HG03196 (cell line): Measurements from ENCODE around the gene PCBP3.
"Not testable (repeated sequence)": the region's sequence is repeated elsewhere in the genome, so short reads cannot be mapped to it uniquely, and the experiment has no call there.

ENCODE experiments used
- ATAC-seq: cut with Tn5 transposase; IDR thresholded peaks from one replicate; pipeline ENCODE4 v1.9.1; 2021; ENCODE audit not compliant: unreplicated experiment

Gene PCBP3

GRCh38 chr21:45952974-45953373 lies 309.4 kb downstream of the PCBP3 start:
- ATAC-seq = no peak

- no peak for ATAC-seq
These were observed 310.7 kb downstream of the PCBP3 start for GRCh38 chr21:45954261-45954660.

DNA sequence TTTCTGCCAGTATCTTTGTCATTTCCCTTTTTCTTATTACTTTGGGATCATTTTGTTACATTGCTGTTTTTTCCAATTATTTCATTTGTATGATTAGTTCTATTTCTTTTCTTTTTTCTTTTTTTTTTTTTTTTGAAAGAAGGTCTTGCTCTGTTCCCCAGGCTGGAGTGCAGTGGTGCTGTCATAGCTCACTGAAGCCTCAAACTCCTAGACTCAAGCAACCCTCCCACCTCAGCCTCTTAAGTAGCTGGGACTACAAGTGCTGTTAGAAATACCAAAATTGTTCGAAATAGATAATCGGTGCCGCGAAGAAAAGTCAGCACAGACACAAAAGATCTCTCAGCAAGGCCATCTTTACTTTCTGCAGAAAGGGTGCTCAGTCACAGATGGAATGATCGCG lies 311.4 kb downstream of the PCBP3 start:
- no peak for ATAC-seq

DNA sequence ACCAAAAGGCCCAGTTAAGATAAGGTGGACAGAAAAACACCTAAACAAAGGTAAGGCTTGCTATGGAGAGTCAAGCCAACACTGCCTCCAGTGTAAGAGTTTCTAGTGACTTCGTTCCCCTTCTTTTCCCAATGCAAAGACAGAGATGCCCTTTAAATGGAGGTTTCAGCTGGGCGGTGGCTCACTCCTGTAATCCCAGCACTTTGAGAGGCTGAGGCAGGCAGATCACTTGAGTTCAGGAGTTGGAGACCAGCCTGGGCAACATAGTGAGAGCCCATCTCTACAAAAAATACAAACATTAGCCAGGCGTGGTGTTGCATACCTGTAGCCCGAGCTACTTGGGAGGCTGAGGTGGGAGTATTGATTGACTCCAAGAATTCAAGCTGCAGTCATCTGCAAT lies 314.0 kb downstream of the PCBP3 start:
- ATAC-seq = no peak

DNA sequence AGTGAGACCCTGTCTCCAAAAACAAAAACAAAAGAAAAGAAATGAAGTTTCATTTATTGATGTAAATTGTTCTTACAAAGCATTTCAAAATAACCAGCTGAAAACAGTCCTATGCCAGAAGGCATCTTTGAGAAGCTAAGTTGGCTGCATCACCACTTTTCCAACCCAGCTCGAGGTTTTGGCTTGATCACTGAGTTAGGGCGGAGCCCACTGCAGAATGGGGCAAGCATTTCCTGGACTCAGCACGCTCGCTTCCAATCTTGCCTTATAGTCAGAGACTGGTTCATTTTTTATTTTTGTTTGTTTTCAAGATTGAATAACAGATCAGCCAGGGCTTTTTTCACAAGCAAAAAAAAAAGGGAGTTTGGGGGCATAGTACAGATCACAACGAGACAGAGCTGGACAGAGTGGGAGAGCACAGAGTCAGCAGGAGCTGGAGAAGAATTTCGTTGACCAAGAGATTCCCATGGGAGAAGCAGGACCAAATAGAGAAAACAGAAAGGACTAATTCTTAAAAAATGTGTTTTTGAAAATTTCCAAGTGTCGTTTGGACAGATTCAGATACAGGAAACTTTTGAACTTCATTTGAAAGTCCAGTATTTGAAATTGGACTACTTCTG lies 314.6 kb downstream of the PCBP3 start:
- ATAC-seq = no peak

DNA sequence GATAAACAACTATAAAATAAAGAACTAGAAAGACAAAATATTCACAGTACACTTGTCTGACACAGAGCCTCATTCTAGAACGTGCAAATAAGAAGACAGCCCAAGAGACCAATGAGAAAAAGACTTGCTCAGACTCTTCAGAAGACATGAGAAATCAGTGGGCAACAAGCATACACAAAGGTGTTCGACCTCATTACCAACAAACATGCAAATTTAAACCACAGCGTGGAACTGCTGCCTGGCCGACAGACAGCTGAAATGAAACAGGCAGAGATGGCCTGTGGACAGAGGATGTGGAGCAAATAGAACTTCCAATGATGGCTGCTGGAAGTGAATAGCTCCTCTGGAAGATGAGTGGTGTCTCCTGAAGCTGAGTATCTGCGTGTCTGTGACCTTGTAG lies 315.7 kb downstream of the PCBP3 start:
- ATAC-seq = no peak

DNA sequence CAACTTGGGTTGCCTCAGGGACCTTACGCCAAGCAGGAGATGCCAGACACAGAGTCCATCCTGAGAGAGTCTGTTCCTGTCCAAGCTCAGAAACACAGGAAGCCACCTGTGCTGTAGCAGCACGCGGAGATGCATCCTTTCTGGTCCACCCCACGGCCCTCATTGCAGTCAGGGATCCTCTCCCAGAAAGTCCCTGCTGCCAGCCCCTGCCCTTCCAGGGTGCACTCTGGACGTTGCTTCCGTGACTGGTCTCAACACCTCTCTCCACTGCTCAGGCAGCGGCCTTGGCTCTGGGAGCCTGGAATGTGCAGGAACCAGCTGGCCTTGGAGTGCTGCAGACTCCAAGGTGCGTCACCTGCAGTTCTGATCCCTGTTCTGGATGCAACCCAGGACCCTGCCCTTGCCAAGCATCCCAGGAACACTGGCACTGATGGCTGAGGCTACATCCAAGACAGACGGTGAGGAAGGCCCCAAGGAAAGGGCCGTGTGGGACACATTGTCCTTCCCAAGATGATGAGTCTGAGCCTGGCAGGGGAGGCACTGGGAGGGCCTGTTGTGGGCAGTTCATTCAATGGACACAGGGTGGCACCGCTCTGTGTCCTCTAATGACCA lies 316.4 kb downstream of the PCBP3 start:
- ATAC-seq = no peak

GRCh38 chr21:45961408-45961807 lies 317.9 kb downstream of the PCBP3 start:
- ATAC-seq = not testable (repeated sequence)

GRCh38 chr21:45962531-45963231 lies 319.2 kb downstream of the PCBP3 start:
- no peak for ATAC-seq

- no peak for ATAC-seq
These were observed 319.7 kb downstream of the PCBP3 start for GRCh38 chr21:45963232-45963570.

GRCh38 chr21:45964649-45965048 lies 321.1 kb downstream of the PCBP3 start:
- ATAC-seq = no peak

- ATAC-seq = no peak
These were observed 321.7 kb downstream of the PCBP3 start for GRCh38 chr21:45965084-45965809.

DNA sequence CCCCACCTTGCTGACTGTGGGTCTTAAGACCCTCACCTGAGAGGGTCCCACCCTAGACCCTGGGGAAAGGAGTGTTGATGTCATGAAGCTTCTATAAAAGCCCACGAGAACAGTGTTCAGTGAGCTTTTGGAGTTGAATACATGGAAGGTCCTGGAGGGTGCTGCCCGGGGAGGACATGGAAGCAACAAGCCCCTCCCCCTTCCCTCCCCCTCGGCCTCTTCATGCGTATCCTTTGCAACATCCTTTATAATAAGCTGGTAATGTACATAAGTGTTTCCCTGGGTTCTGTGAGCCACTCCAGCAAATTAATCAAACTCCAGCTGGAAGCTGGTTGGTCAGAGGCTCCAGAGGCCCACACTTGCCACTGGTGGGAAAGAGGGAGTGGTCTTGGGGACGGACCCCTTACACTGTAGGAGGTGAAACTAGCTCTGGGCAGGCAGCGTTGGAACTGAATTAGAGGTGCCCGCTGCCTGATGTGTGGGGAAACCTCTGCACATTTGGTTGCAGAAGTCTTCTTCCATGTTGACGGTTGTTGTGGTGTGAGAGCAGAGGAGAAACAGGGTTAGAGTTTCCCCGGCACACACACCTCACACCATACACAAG lies 323.4 kb downstream of the PCBP3 start:
- no peak for ATAC-seq

DNA sequence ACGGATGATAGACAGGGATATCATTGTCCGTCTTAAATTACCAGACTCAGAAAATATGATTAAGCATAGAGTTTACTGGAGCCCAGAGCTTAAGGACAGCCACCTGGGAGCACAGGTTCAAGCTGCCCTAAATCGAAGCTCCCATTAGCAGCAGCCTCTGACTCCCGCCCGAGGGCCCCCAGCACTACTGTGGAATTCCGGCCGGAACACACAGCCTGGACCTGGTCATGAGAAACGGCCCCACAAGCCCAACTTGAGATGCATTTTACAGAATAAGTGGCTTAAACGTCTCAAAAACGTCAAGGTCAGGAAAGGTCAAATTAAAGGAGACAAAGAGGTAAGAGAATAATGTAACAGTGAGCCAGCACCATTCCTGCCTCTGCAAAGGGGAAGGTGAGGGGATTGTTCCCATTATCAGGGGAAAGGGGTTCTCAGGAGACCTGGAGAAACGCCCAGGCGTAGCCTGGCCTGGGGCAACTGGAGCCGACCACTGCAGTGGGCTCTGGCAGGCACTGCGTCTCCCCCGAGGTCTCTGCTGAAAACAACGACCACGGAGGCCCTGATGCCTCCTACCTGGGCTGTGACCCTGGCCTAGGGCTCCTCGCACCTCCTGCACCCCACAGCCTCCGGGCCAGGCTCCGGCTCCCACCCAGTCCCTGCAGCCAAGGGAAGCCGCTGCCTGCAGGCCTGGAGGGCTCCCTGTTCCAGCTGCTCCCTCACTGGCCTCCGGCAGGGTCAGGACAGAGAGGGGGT lies 326.6 kb downstream of the PCBP3 start:
- no peak for ATAC-seq

- ATAC-seq = no peak
These were observed 327.4 kb downstream of the PCBP3 start for GRCh38 chr21:45970674-45971615.

GRCh38 chr21:45971616-45972352 lies 328.3 kb downstream of the PCBP3 start:
- ATAC-seq = no peak

GRCh38 chr21:45972353-45972715 lies 328.8 kb downstream of the PCBP3 start:
- no peak for ATAC-seq

- no peak for ATAC-seq
These were observed 329.4 kb downstream of the PCBP3 start for GRCh38 chr21:45972716-45973474.
